ENCODE data around the gene CCDC59. TPM values are rescaled to one million over a fixed set of nuclear protein-coding genes. Genes with fewer than 3 reads are reported as not detected.
A peak's percentile ranks its signal among the peaks of the same experiment; 100 is the strongest.
"Not testable (repeated sequence)": the region's sequence is repeated elsewhere in the genome, so short reads cannot be mapped to it uniquely, and the experiment has no call there.

The CCDC59 gene
- total RNA-seq, 2 donors from 2014 or later = 36.6 to 41.8 TPM

DNA sequence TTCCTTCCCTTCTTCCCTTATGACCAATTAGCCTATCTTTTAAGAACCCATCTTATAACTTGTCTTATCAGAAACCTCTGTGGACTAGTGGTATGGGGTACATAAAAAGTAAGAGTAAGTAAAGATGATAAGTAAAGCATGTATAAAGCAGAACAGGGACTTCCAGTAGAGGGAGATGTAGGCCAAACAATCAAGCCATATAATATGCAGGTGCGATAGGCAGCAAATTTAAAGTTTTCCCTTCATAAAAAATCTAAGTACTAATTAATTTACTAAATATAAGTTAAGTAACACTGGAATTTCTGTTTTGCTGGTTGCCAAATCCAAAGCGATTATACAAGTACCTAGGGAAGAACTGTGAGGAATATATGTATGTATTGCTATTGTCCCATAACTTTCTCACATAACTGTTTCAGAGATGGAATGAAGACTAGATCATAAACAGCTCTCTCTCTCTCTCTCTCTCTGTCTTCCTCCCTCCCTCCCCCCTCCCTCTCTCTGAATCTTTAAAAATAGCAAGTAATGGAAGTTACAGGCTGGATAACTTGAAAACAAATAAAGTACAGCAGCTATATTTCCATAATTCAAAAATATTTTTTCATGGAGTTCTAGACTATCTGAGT, 25.9 kb upstream of the CCDC59 start:
- DNase-seq (ENCODE audit: low spot score) = no peak
- Histone ChIP-seq H3K27me3 (no peaks in the 10 kb centered on the region), H3K36me3 (peaks cover 12% of the 10 kb centered on the region), H3K27ac (no peak overlapping the region), H3K9me3 (no peaks in the 10 kb centered on the region), H3K4me3 (no peak overlapping the region), H3K4me1 (no peaks in the 10 kb centered on the region)
- TF ChIP-seq CTCF (IDR thresholded peaks at IDR 0.05) = peak in 1 of 2 donors; percentile 41

- no peak overlapping the region for H3K4me3 ChIP-seq
- DNase-seq (ENCODE audit: low spot score) = no peak
- no peak for TF ChIP-seq CTCF (IDR thresholded peaks at IDR 0.05)
- peaks cover 6% of the 10 kb centered on the region for H3K36me3 ChIP-seq
- peaks cover 0 to 2% of the 10 kb centered on the region in 2 donors for H3K9me3 ChIP-seq
- no peaks in the 10 kb centered on the region for H3K4me1 ChIP-seq
- H3K27ac ChIP-seq = no peak overlapping the region
- no peaks in the 10 kb centered on the region for H3K27me3 ChIP-seq
Observed at GRCh38 chr12:82378997-82379396, 20.8 kb upstream of the CCDC59 start.

GRCh38 chr12:82375201-82375600, 17.0 kb upstream of the CCDC59 start:
- no peak for DNase-seq (ENCODE audit: low spot score)
- H3K4me3 ChIP-seq = no peak overlapping the region
- no peaks in the 10 kb centered on the region for H3K27me3 ChIP-seq
- no peak overlapping the region for H3K27ac ChIP-seq
- H3K4me1 ChIP-seq = no peaks in the 10 kb centered on the region
- TF ChIP-seq CTCF (IDR thresholded peaks at IDR 0.05) = no peak
- peaks cover 8% of the 10 kb centered on the region for H3K36me3 ChIP-seq
- H3K9me3 ChIP-seq = peaks cover 0 to 2% of the 10 kb centered on the region in 2 donors

- H3K9me3 ChIP-seq = no peaks in the 10 kb centered on the region
- no peak for TF ChIP-seq CTCF (IDR thresholded peaks at IDR 0.05)
- no peaks in the 10 kb centered on the region for H3K36me3 ChIP-seq
- H3K4me1 ChIP-seq = no peaks in the 10 kb centered on the region
- no peaks in the 10 kb centered on the region for H3K27me3 ChIP-seq
- H3K4me3 ChIP-seq = no peak overlapping the region
- H3K27ac ChIP-seq = no peak overlapping the region
- DNase-seq (ENCODE audit: low spot score) = no peak
Observed at GRCh38 chr12:82366197-82366596, 8.0 kb upstream of the CCDC59 start.

- no peak for TF ChIP-seq CTCF (IDR thresholded peaks at IDR 0.05)
- no peak for DNase-seq (ENCODE audit: low spot score)
- Histone ChIP-seq H3K9me3 (no peaks in the 10 kb centered on the region), H3K4me3 (no peak overlapping the region), H3K27me3 (no peaks in the 10 kb centered on the region), H3K36me3 (no peaks in the 10 kb centered on the region), H3K4me1 (peaks cover 0 to 16% of the 10 kb centered on the region in 2 donors), H3K27ac (no peak overlapping the region)
Observed at GRCh38 chr12:82363990-82364389, 5.8 kb upstream of the CCDC59 start.

DNA sequence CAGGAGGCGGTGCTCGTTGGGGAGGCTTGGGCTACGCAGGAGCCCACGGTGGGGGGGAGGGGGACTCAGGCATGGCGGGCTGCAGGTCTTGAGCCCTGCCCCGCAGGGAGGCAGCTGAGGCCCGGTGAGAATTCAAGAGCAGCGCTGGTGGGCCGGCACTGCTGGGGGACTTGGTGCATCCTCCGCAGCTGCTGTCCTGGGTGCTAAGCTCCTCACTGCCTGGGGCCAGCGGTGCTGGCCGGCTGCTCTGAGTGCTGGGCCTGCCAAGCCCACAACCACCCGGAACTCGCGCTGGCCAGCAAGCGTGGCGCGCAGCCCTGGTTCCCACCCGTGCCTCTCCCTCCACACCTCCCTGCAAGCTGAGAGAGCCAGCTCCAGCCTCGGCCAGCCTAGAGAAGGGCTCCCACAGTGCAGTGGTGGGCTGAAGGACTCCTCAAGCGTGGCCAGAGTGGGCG, 3.3 kb upstream of the CCDC59 start:
- TF ChIP-seq CTCF (IDR thresholded peaks at IDR 0.05) = no peak
- Histone ChIP-seq H3K9me3 (no peaks in the 10 kb centered on the region), H3K36me3 (no peaks in the 10 kb centered on the region), H3K4me3 (no peak overlapping the region), H3K4me1 (peaks cover 0 to 29% of the 10 kb centered on the region in 2 donors), H3K27me3 (no peaks in the 10 kb centered on the region), H3K27ac (no peak overlapping the region)
- no peak for DNase-seq (ENCODE audit: low spot score)

DNA sequence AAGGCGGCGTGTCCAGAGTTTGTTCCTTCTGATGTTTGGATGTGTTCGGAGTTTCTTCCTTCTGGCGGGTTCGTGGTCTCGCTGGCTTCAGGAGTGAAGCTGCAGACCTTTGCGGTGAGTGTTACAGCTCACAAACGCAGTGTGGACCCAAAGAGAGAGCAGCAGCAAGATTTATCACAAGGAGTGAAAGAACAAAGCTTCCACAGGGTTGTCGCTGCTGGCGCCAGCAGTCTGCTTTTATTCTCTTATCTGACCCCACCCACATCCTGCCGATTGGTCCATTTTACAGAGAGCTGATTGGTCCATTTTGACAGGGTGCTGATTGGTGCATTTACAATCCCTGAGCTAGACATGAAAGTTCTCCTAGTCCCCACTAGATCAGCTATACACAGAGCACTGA, 2.6 kb upstream of the CCDC59 start:
- H3K4me3 ChIP-seq; H3K27ac ChIP-seq; DNase-seq (ENCODE audit: low spot score); H3K27me3 ChIP-seq; H3K9me3 ChIP-seq; H3K36me3 ChIP-seq: not testable (repeated sequence)
- peaks cover 0 to 36% of the 10 kb centered on the region in 2 donors for H3K4me1 ChIP-seq

Data from right atrium auricular region (tissue), 2 donors.